ENCODE results near the gene HAGH. TPM values are rescaled to one million over a fixed set of nuclear protein-coding genes. Genes with fewer than 3 reads are reported as not detected.

The HAGH gene
- total RNA-seq, 2 experiments from 2014 or later, result 34.9 to 45.6 TPM

GRCh38 chr16:1762879-1763520 is 63.6 kb downstream of the HAGH start:
- DNase-seq, result no peak
- peaks cover 11% of the 10 kb centered on the region for H3K36me3 Mint-ChIP-seq (ENCODE audit: low read depth)
- POLR2A ChIA-PET, result no interaction called here
- H3K27me3 Mint-ChIP-seq, result no peaks in the 10 kb centered on the region
- no peak overlapping the region for H3K27ac Mint-ChIP-seq
- no peaks in the 10 kb centered on the region for H3K9me3 Mint-ChIP-seq
- CTCF ChIA-PET, result interaction anchor here (0.9 kb wide), 3 partner anchors 20 to 446 kb away, joined by 3 to 4 read pairs (median 3); partner anchors contain the start of genes NUBP2 and SPSB3
- peaks cover 5% of the 10 kb centered on the region for H3K4me1 Mint-ChIP-seq
- no peak overlapping the region for H3K4me3 Mint-ChIP-seq

- no peak overlapping the region for H3K27ac Mint-ChIP-seq
These were observed 64.3 kb downstream of the HAGH start for GRCh38 chr16:1762196-1762878.

GRCh38 chr16:1761751-1762150 is 64.9 kb downstream of the HAGH start:
- DNase-seq, result no peak
- H3K36me3 Mint-ChIP-seq (ENCODE audit: low read depth), result peaks cover 8% of the 10 kb centered on the region
- peaks cover 17% of the 10 kb centered on the region for H3K4me1 Mint-ChIP-seq
- no peak overlapping the region for H3K4me3 Mint-ChIP-seq
- CTCF ChIA-PET, result no interaction called here
- H3K27ac Mint-ChIP-seq, result peak overlapping the region; percentile 60
- no peaks in the 10 kb centered on the region for H3K27me3 Mint-ChIP-seq
- no peaks in the 10 kb centered on the region for H3K9me3 Mint-ChIP-seq
- POLR2A ChIA-PET, result no interaction called here

More at GRCh38 chr16:1762196-1762878, 64.3 kb downstream of the HAGH start:
- no peak overlapping the region for H3K4me3 Mint-ChIP-seq
- H3K9me3 Mint-ChIP-seq, result no peaks in the 10 kb centered on the region
- H3K4me1 Mint-ChIP-seq, result peaks cover 11% of the 10 kb centered on the region
- H3K27me3 Mint-ChIP-seq, result no peaks in the 10 kb centered on the region
- H3K36me3 Mint-ChIP-seq (ENCODE audit: low read depth), result peaks cover 8% of the 10 kb centered on the region
- CTCF ChIA-PET, result interaction anchor here (0.9 kb wide), 2 partner anchors 21 to 167 kb away, joined by 3 read pairs; partner anchors contain the start of genes NUBP2 and SPSB3
- no peak for DNase-seq
- POLR2A ChIA-PET, result no interaction called here

GRCh38 chr16:1760911-1761310 is 65.7 kb downstream of the HAGH start:
- no peak for DNase-seq
- Mint-ChIP-seq H3K9me3 (no peaks in the 10 kb centered on the region), H3K36me3 (ENCODE audit: low read depth) (peaks cover 8% of the 10 kb centered on the region), H3K27ac (no peak overlapping the region), H3K27me3 (no peaks in the 10 kb centered on the region), H3K4me1 (peaks cover 22% of the 10 kb centered on the region), H3K4me3 (no peak overlapping the region)
- ChIA-PET POLR2A (no interaction called here), CTCF (interaction anchor here (0.6 to 1.4 kb wide), 3 partner anchors 10 to 77 kb away, joined by 3 read pairs; partner anchors contain the start of gene MAPK8IP3)

- Mint-ChIP-seq H3K9me3 (no peaks in the 10 kb centered on the region), H3K36me3 (ENCODE audit: low read depth) (peaks cover 10% of the 10 kb centered on the region), H3K27ac (no peak overlapping the region), H3K4me3 (no peak overlapping the region), H3K4me1 (peaks cover 23% of the 10 kb centered on the region), H3K27me3 (no peaks in the 10 kb centered on the region)
- DNase-seq, result no peak
- CTCF ChIA-PET, result interaction anchor here (1.3 to 1.4 kb wide), 2 partner anchors 36 to 53 kb away, joined by 3 to 6 read pairs; partner anchors contain the start of gene MAPK8IP3
- POLR2A ChIA-PET, result no interaction called here
These were observed 67.1 kb downstream of the HAGH start for GRCh38 chr16:1759511-1759910.

GRCh38 chr16:1758923-1759322 is 67.7 kb downstream of the HAGH start:
- Mint-ChIP-seq H3K27ac (peak overlapping the region; percentile 76), H3K27me3 (no peaks in the 10 kb centered on the region), H3K4me1 (peaks cover 23% of the 10 kb centered on the region), H3K36me3 (ENCODE audit: low read depth) (peaks cover 10% of the 10 kb centered on the region), H3K9me3 (no peaks in the 10 kb centered on the region), H3K4me3 (no peak overlapping the region)
- CTCF ChIA-PET, result interaction anchor here (0.7 to 1.3 kb wide), 2 partner anchors 12 to 35 kb away, joined by 3 to 6 read pairs; no protein-coding TSS in a partner anchor
- POLR2A ChIA-PET, result no interaction called here
- DNase-seq, result no peak

- H3K36me3 Mint-ChIP-seq (ENCODE audit: low read depth), result peaks cover 10% of the 10 kb centered on the region
- ChIA-PET CTCF (interaction anchor here (0.7 to 1.3 kb wide), 2 partner anchors 13 to 34 kb away, joined by 3 to 6 read pairs; no protein-coding TSS in a partner anchor), POLR2A (no interaction called here)
- H3K4me3 Mint-ChIP-seq, result no peak overlapping the region
- H3K4me1 Mint-ChIP-seq, result peaks cover 23% of the 10 kb centered on the region
- no peaks in the 10 kb centered on the region for H3K9me3 Mint-ChIP-seq
- no peaks in the 10 kb centered on the region for H3K27me3 Mint-ChIP-seq
- no peak for DNase-seq
- peak overlapping the region; percentile 88 for H3K27ac Mint-ChIP-seq
These were observed 68.7 kb downstream of the HAGH start for GRCh38 chr16:1757714-1758461.

Other genes with a start within 250 kb of the HAGH start
- 1 to 10 TPM; 9.3 TPM for gene IFT140, start 214.8 kb downstream of the HAGH start, total RNA-seq
- 10 to 100 TPM; 25.6 to 27.4 TPM for gene CRAMP1, start 214.5 kb downstream of the HAGH start, total RNA-seq
- 10 to 100 TPM; 56.5 to 65.2 TPM for gene JPT2, start 148.5 kb downstream of the HAGH start, total RNA-seq
- 100 to 1,000 TPM; 101 to 108 TPM for gene MAPK8IP3, start 120.6 kb downstream of the HAGH start, total RNA-seq
- gene NME3, start 55.3 kb downstream of the HAGH start, total RNA-seq, result 10 to 100 TPM; 31.3 to 47.4 TPM
- gene EME2, start 54.0 kb downstream of the HAGH start, total RNA-seq, result 10 to 100 TPM; 28.7 to 33.4 TPM
- 100 to 1,000 TPM in 1 of 2 experiments, 10 to 100 TPM in 1; 93.6 to 105 TPM for gene MRPS34, start 53.7 kb downstream of the HAGH start, total RNA-seq
- 10 to 100 TPM; 38.0 to 42.9 TPM for gene SPSB3, start 44.3 kb downstream of the HAGH start, total RNA-seq
- gene NUBP2, start 43.9 kb downstream of the HAGH start, total RNA-seq, result 10 to 100 TPM; 40.2 to 53.8 TPM
- gene IGFALS, start 33.1 kb downstream of the HAGH start, total RNA-seq, result under 1 TPM in 1 of 2 experiments, not detected in 1; 0.15 TPM
- gene FAHD1, start 381 bp upstream of the HAGH start, total RNA-seq, result 10 to 100 TPM; 11.3 to 12.9 TPM
- not detected for gene MEIOB, start 45.3 kb upstream of the HAGH start, total RNA-seq
- gene HS3ST6, start 91.6 kb upstream of the HAGH start, total RNA-seq, result not detected
- 10 to 100 TPM; 12.8 to 13.6 TPM for gene MSRB1, start 116.4 kb upstream of the HAGH start, total RNA-seq
- not detected for gene RPL3L, start 127.9 kb upstream of the HAGH start, total RNA-seq
- gene NDUFB10, start 132.7 kb upstream of the HAGH start, total RNA-seq, result 100 to 1,000 TPM; 103 to 125 TPM
- gene RPS2, start 138.0 kb upstream of the HAGH start, total RNA-seq, result 1,000 to 10,000 TPM; 2,564 to 2,882 TPM
- gene RNF151, start 140.0 kb upstream of the HAGH start, total RNA-seq, result not detected
- 10 to 100 TPM; 26.1 to 27.0 TPM for gene TBL3, start 145.2 kb upstream of the HAGH start, total RNA-seq
- under 1 TPM; 0.87 to 0.89 TPM for gene NOXO1, start 154.6 kb upstream of the HAGH start, total RNA-seq
- 10 to 100 TPM; 23.8 to 25.2 TPM for gene GFER, start 157.4 kb upstream of the HAGH start, total RNA-seq
- gene SYNGR3, start 163.1 kb upstream of the HAGH start, total RNA-seq, result 1 to 10 TPM; 1.3 to 1.9 TPM
- gene ZNF598, start 183.0 kb upstream of the HAGH start, total RNA-seq, result 10 to 100 TPM; 56.3 to 56.5 TPM
- gene NPW, start 193.0 kb upstream of the HAGH start, total RNA-seq, result under 1 TPM; 0.42 to 0.69 TPM
- gene NHERF2, start 200.1 kb upstream of the HAGH start, total RNA-seq, result 1 to 10 TPM; 1.1 to 1.4 TPM
- 10 to 100 TPM; 23.8 to 34.4 TPM for gene NTHL1, start 221.0 kb upstream of the HAGH start, total RNA-seq
- 100 to 1,000 TPM; 112 to 115 TPM for gene TSC2, start 221.2 kb upstream of the HAGH start, total RNA-seq